PC-3 (cell line): Measurements from ENCODE around the gene TEX14.

Source experiments
- EZH2 ChIP-seq: fragments of 300-600 bp; sonication (generic); IDR thresholded peaks from one replicate; pipeline ENCODE4 v1.6.1; 2017; ENCODE audit warnings: antibody characterized with exemption, mild to moderate bottlenecking, low read length; ENCODE audit not compliant: unreplicated experiment
- EZH2phosphoT487 ChIP-seq: fragments of 300-600 bp; sonication (generic); IDR thresholded peaks from 2 replicates; pipeline ENCODE4 v1.6.1; 2018; ENCODE audit warnings: mild to moderate bottlenecking, antibody characterized with exemption, low read length, borderline replicate concordance
- TF ChIP-seq, protein P1 (sequence below): fragments of 300-600 bp; sonication (generic); conservative IDR thresholded peaks from 2 replicates; pipeline ENCODE4 v1.5.1; 2017; ENCODE audit warnings: antibody characterized with exemption, low read depth, mild to moderate bottlenecking, low read length

DNA sequence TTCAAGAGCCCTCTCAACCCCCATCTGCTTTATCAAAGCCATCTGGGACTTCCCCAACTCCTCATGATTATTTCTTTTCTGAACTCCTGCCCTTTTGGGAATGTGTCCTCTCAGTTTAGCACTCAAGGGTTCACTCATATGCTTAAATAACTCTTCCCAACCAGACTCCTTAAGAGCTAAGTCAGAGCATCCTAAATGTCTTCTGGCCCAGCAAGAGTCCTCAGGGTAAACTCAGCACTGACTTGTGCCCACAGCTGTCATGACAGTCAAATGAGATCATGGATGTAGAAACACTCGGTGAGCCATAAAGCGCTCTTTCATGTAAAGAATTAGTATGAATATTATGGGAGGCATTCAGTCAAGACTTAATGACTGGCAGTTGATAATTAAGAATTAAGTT is 85.9 kb downstream of the TEX14 start:
- TF ChIP-seq EZH2 (no peak), EZH2phosphoT487 (no peak)
- TF ChIP-seq, protein P1, sequence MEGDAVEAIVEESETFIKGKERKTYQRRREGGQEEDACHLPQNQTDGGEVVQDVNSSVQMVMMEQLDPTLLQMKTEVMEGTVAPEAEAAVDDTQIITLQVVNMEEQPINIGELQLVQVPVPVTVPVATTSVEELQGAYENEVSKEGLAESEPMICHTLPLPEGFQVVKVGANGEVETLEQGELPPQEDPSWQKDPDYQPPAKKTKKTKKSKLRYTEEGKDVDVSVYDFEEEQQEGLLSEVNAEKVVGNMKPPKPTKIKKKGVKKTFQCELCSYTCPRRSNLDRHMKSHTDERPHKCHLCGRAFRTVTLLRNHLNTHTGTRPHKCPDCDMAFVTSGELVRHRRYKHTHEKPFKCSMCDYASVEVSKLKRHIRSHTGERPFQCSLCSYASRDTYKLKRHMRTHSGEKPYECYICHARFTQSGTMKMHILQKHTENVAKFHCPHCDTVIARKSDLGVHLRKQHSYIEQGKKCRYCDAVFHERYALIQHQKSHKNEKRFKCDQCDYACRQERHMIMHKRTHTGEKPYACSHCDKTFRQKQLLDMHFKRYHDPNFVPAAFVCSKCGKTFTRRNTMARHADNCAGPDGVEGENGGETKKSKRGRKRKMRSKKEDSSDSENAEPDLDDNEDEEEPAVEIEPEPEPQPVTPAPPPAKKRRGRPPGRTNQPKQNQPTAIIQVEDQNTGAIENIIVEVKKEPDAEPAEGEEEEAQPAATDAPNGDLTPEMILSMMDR = no peak
